ENCODE measurements around the gene UBC.

UBC gene

GRCh38 chr12:124863416-124864325 lies 50.8 kb downstream of the UBC start, which contains the start of gene SCARB1:
TSS of gene SCARB1 (minus strand) at chr12:124863864. CDS start at chr12:124863720, 144 bp downstream.
- FAIRE-seq = no peak

GRCh38 chr12:124862768-124863415 lies 51.6 kb downstream of the UBC start:
- no peak for FAIRE-seq

- no peak for FAIRE-seq
Observed at GRCh38 chr12:124861898-124862676, 52.4 kb downstream of the UBC start.
